ENCODE measurements around the gene FAM228B. TPM values are rescaled to one million over a fixed set of nuclear protein-coding genes. Genes with fewer than 3 reads are reported as not detected.

Gene FAM228B
- total RNA-seq, 1 donor = 14.2 TPM

DNA sequence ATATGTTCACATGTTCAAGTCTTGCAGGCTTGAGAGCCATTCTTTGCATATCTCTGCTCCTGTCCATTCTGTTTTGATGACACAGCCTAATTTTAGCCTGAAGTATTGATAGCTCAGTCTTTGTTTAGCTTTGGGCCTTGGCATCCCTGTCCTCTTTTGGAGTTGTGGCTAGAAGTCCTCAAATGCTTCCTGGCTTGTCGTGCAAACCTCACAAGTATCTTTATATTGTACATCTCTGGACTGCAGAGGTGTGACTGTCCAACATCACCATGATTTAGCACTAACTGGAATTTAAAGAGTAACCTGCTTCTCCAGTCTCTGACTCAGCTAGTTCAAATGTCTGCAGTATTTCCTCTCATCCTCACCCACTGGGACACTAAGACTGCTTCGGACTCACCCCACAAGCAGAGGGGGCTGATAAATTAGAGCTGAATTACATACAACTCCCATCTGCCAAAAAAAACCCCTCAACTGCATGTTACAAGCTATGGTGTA lies 11.8 kb upstream of the FAM228B start:
- no peak overlapping the region for H3K4me3 ChIP-seq (ENCODE audit: low read depth, low read length)
- TF ChIP-seq, protein P1, sequence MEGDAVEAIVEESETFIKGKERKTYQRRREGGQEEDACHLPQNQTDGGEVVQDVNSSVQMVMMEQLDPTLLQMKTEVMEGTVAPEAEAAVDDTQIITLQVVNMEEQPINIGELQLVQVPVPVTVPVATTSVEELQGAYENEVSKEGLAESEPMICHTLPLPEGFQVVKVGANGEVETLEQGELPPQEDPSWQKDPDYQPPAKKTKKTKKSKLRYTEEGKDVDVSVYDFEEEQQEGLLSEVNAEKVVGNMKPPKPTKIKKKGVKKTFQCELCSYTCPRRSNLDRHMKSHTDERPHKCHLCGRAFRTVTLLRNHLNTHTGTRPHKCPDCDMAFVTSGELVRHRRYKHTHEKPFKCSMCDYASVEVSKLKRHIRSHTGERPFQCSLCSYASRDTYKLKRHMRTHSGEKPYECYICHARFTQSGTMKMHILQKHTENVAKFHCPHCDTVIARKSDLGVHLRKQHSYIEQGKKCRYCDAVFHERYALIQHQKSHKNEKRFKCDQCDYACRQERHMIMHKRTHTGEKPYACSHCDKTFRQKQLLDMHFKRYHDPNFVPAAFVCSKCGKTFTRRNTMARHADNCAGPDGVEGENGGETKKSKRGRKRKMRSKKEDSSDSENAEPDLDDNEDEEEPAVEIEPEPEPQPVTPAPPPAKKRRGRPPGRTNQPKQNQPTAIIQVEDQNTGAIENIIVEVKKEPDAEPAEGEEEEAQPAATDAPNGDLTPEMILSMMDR (IDR thresholded peaks at IDR 0.05; ENCODE audit: insufficient read depth, low read depth, low read length) = no peak
- DNase-seq (ENCODE audit: low read depth) = peak; percentile 44

GRCh38 chr2:24115057-24115456 lies 8.2 kb upstream of the FAM228B start:
- no peak overlapping the region for H3K4me3 ChIP-seq (ENCODE audit: low read depth, low read length)
- TF ChIP-seq, protein P1 (IDR thresholded peaks at IDR 0.05; ENCODE audit: insufficient read depth, low read depth, low read length) = no peak
- peak; percentile 13 for DNase-seq (ENCODE audit: low read depth)

DNA sequence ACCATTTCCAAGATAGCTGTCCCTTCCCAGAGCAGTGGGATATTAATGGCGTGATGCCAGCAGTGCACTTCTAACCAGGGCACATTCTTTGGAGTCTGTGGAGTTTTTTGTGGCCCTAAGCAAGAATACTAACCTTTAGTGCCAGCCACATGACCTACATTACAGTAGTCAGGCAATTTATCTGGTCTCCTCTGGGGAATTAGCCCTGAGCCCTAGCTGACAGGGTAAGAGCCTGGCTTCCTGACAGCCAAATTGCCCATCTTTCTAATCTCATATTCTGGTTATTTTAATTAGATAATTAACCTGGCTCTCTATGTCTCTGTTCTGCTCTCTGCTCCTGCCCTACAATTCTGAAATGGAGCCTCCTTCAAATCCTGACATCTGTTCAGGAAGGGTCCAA lies 5.4 kb upstream of the FAM228B start:
- TF ChIP-seq, protein P1 (IDR thresholded peaks at IDR 0.05; ENCODE audit: insufficient read depth, low read depth, low read length) = no peak
- no peak for DNase-seq (ENCODE audit: low read depth)
- H3K4me3 ChIP-seq (ENCODE audit: low read depth, low read length) = no peak overlapping the region

- TF ChIP-seq, protein P1 (IDR thresholded peaks at IDR 0.05; ENCODE audit: insufficient read depth, low read depth, low read length) = no peak
- H3K4me3 ChIP-seq (ENCODE audit: low read depth, low read length) = no peak overlapping the region
- DNase-seq (ENCODE audit: low read depth) = no peak
Observed at GRCh38 chr2:24121066-24121465, 2.2 kb upstream of the FAM228B start.

DNA sequence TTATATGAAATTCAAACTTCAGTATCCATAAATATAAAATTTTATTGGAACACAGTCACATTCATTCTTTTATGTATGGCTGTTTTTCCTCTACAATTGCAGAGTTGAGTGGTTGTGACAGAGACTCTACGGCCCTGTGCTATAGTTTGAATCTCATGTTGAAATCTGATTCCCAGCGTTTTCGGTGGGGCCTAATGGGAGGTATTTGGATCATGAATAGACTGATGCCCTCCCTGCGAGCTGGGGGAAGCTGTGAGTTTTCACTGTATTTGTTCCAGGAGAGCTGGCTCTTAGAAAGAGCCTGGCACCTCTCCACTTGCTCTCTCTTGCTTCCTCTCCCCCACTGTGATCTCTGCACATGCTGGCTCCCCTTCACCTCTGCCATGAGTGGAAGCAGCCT lies 1.8 kb upstream of the FAM228B start:
- no peak for DNase-seq (ENCODE audit: low read depth)
- H3K4me3 ChIP-seq (ENCODE audit: low read depth, low read length) = no peak overlapping the region
- TF ChIP-seq, protein P1 (IDR thresholded peaks at IDR 0.05; ENCODE audit: insufficient read depth, low read depth, low read length) = no peak

DNA sequence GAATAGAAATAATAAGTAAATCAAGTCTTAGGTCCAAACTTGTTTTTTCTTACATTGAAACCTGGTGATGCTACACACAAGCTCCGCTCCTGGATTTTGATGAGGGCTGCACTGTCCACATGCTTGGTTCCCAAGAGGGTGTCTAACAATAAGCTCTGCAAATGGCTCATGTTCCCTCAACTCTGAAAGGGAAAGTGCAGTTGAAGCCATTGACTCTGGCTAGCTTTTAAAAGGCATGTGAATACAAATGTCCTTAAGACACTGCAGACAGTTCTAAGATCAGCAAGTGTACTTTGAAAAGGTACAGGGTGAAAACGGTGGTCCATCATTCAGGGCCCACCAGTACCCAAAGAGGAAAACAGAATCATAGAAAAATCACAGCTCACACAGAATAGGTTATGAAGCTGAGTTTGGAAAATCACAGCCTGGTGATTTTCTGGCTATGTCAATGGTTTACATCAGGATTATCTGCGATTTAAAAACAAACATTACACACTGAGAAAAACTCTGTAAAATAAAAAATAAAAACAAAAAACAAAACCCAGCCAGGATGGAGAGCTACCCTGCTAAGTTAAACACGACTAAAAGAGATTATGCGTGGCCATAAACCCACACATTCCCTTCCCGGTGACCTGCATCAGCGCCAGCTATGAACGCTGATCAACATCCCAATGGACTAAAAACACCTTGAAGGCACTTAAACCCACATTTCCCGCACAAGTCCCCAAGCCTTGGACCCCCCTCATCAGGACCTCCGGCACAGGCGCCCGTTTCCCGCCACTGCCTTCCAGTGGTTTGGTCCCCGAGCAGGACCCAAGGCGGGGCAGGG lies 689 bp upstream of the FAM228B start:
- TF ChIP-seq, protein P1 (IDR thresholded peaks at IDR 0.05; ENCODE audit: insufficient read depth, low read depth, low read length) = no peak
- DNase-seq (ENCODE audit: low read depth) = peak; percentile 10
- H3K4me3 ChIP-seq (ENCODE audit: low read depth, low read length) = peak overlapping the region; percentile 89
